ENCODE data around the gene OVOL2.

GRCh38 chr20:18059603-18060002, 1.9 kb upstream of the OVOL2 start:
- no peak for TF ChIP-seq CTCF (IDR thresholded peaks at IDR 0.05)
- no peak for TF ChIP-seq EZH2 (IDR thresholded peaks at IDR 0.05; ENCODE audit: borderline replicate concordance, insufficient read depth, low read depth, low read length, poor library complexity, severe bottlenecking)
